ENCODE measurements around the gene RCAN1. TPM values are rescaled to one million over a fixed set of nuclear protein-coding genes. Genes with fewer than 3 reads are reported as not detected.

Gene RCAN1
- total RNA-seq, 1 experiment from 2014 or later: 13.5 TPM

DNA sequence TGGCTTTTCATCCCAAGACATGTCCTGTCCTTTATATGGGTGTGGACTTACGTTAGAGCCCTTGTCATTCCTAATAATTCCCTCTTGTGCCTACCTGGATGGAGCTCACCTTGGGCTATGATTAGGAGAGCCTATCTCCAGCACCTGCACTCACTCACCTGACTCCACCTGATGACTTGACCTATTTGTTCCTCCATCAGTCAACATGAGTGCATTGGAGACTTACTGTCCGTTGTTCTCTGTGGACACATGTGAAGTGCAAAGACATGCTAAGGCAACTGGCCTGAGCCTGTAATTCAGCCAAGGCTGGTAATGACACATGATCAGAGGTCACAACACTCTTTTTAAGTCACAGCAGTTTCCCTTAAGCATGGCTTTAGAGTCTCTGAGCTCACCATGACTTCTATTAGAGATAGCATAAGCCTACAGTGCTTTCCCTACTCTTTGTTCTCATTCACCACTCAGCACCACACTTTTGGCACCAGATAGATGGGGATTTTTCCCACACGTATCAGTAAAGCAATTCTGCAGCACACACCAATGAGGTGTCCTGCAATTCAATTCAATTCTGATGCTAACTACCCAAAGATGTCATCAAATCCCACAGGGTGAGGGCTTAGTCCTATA, 112.3 kb downstream of the RCAN1 start:
- no peak overlapping the region for H3K4me3 ChIP-seq (ENCODE audit: low read depth in 2 of 2, low read length in 2 of 2)
- TF ChIP-seq, protein P1, sequence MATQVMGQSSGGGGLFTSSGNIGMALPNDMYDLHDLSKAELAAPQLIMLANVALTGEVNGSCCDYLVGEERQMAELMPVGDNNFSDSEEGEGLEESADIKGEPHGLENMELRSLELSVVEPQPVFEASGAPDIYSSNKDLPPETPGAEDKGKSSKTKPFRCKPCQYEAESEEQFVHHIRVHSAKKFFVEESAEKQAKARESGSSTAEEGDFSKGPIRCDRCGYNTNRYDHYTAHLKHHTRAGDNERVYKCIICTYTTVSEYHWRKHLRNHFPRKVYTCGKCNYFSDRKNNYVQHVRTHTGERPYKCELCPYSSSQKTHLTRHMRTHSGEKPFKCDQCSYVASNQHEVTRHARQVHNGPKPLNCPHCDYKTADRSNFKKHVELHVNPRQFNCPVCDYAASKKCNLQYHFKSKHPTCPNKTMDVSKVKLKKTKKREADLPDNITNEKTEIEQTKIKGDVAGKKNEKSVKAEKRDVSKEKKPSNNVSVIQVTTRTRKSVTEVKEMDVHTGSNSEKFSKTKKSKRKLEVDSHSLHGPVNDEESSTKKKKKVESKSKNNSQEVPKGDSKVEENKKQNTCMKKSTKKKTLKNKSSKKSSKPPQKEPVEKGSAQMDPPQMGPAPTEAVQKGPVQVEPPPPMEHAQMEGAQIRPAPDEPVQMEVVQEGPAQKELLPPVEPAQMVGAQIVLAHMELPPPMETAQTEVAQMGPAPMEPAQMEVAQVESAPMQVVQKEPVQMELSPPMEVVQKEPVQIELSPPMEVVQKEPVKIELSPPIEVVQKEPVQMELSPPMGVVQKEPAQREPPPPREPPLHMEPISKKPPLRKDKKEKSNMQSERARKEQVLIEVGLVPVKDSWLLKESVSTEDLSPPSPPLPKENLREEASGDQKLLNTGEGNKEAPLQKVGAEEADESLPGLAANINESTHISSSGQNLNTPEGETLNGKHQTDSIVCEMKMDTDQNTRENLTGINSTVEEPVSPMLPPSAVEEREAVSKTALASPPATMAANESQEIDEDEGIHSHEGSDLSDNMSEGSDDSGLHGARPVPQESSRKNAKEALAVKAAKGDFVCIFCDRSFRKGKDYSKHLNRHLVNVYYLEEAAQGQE (IDR thresholded peaks at IDR 0.05; ENCODE audit: insufficient read depth in 1 of 2, low read depth in 2 of 2, low read length in 1 of 2): no peak
- POLR2A ChIA-PET: no interaction called here
- ATAC-seq: no peak
- no peak for DNase-seq (ENCODE audit: low read depth, low spot score)
- no peaks in the 10 kb centered on the region for H3K4me1 ChIP-seq (ENCODE audit: control insufficient read depth, insufficient read depth, low read length)
- no peaks in the 10 kb centered on the region for H3K27me3 ChIP-seq (ENCODE audit: control insufficient read depth, insufficient read depth, low read length)
- H3K36me3 ChIP-seq (ENCODE audit: control insufficient read depth, insufficient read depth, low read length): no peaks in the 10 kb centered on the region
- BruUV-seq (replicated peaks): no TSS peak
- intact Hi-C loops (cut with micrococcal nuclease; ENCODE audit: unreplicated experiment) (no loop called here), in situ Hi-C loops (cut with HindIII; ENCODE audit: low pct_unique_long_range_greater_than_20kb, low sequenced_read_pairs) (no loop called here)
- CTCF ChIA-PET: no interaction called here
- H3K27ac ChIP-seq (ENCODE audit: low read length): no peak overlapping the region
- no peaks in the 10 kb centered on the region for H3K9me3 ChIP-seq (ENCODE audit: control insufficient read depth, insufficient read depth, low read depth, low read length)

DNA sequence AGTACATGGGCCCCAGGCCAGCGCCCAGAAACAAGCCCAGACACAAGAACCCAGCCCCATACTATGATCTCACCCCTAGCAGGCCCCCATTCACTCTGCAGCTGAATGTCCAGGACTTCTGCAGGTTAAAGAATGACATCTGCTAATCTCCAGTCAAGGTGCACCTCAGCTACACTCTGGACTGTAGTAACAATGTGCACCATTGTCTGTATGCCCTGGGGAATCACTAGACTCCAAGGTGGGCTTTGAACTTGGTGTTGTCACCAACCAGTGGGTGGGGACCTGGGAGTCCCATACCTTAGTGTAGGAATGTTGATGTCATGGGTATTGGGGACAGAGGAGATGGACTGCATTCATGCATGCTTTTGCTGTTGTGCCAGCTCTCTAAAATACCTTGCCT, 113.2 kb downstream of the RCAN1 start:
- no TSS peak for BruUV-seq (replicated peaks)

More for the DNA sequence above, 113.2 kb downstream of the RCAN1 start:
- Histone ChIP-seq H3K9me3 (ENCODE audit: control insufficient read depth, insufficient read depth, low read depth, low read length) (no peaks in the 10 kb centered on the region), H3K27me3 (ENCODE audit: control insufficient read depth, insufficient read depth, low read length) (no peaks in the 10 kb centered on the region), H3K4me1 (ENCODE audit: control insufficient read depth, insufficient read depth, low read length) (no peaks in the 10 kb centered on the region), H3K4me3 (ENCODE audit: low read depth in 2 of 2, low read length in 2 of 2) (no peak overlapping the region), H3K27ac (ENCODE audit: low read length) (no peak overlapping the region), H3K36me3 (ENCODE audit: control insufficient read depth, insufficient read depth, low read length) (no peaks in the 10 kb centered on the region)
- ChIA-PET CTCF (no interaction called here), POLR2A (no interaction called here)
- intact Hi-C loops (cut with micrococcal nuclease; ENCODE audit: unreplicated experiment): no loop called here
- no peak for TF ChIP-seq POLR2AphosphoS5 (IDR thresholded peaks at IDR 0.05; ENCODE audit: low read depth, low read length)
- TF ChIP-seq, protein P2, sequence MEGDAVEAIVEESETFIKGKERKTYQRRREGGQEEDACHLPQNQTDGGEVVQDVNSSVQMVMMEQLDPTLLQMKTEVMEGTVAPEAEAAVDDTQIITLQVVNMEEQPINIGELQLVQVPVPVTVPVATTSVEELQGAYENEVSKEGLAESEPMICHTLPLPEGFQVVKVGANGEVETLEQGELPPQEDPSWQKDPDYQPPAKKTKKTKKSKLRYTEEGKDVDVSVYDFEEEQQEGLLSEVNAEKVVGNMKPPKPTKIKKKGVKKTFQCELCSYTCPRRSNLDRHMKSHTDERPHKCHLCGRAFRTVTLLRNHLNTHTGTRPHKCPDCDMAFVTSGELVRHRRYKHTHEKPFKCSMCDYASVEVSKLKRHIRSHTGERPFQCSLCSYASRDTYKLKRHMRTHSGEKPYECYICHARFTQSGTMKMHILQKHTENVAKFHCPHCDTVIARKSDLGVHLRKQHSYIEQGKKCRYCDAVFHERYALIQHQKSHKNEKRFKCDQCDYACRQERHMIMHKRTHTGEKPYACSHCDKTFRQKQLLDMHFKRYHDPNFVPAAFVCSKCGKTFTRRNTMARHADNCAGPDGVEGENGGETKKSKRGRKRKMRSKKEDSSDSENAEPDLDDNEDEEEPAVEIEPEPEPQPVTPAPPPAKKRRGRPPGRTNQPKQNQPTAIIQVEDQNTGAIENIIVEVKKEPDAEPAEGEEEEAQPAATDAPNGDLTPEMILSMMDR (IDR thresholded peaks at IDR 0.05): no peak
- no peak for TF ChIP-seq TCF7L2 (IDR thresholded peaks at IDR 0.05; ENCODE audit: low read depth, low read length)
- no peak for TF ChIP-seq SIN3A (IDR thresholded peaks at IDR 0.05; ENCODE audit: borderline replicate concordance, insufficient read depth, low read depth, low read length)
- TF ChIP-seq, protein P1 (IDR thresholded peaks at IDR 0.05; ENCODE audit: insufficient read depth in 1 of 2, low read depth in 2 of 2, low read length in 1 of 2): no peak
- DNase-seq (ENCODE audit: low read depth, low spot score): no peak
- in situ Hi-C loops (cut with HindIII; ENCODE audit: low pct_unique_long_range_greater_than_20kb, low sequenced_read_pairs): no loop called here
- ATAC-seq: no peak
